Astrocyte of the spinal cord (primary cell): ENCODE measurements around the gene ITGA11.

Source experiments
- DNase-seq: peaks from one replicate; pipeline ENCODE4 v3.0.0; 2011; ENCODE audit warnings: low read depth, low spot score
- H3K4me3 ChIP-seq: 2 replicates; pipeline ENCODE4 v1.5.1; 2011; ENCODE audit warnings: low read depth, mild to moderate bottlenecking, low read length, moderate library complexity
- in situ Hi-C: cut with HindIII; loops from 2 replicates; pipeline ENCODE4 v1.10.0; 2017; ENCODE audit warnings: low sequenced_read_pairs
- TF ChIP-seq, protein P1 (sequence below): IDR thresholded peaks from 2 replicates; pipeline ENCODE4 v1.5.1; 2012; ENCODE audit warnings: low read depth, mild to moderate bottlenecking, low read length, inconsistent platforms

ITGA11 gene

DNA sequence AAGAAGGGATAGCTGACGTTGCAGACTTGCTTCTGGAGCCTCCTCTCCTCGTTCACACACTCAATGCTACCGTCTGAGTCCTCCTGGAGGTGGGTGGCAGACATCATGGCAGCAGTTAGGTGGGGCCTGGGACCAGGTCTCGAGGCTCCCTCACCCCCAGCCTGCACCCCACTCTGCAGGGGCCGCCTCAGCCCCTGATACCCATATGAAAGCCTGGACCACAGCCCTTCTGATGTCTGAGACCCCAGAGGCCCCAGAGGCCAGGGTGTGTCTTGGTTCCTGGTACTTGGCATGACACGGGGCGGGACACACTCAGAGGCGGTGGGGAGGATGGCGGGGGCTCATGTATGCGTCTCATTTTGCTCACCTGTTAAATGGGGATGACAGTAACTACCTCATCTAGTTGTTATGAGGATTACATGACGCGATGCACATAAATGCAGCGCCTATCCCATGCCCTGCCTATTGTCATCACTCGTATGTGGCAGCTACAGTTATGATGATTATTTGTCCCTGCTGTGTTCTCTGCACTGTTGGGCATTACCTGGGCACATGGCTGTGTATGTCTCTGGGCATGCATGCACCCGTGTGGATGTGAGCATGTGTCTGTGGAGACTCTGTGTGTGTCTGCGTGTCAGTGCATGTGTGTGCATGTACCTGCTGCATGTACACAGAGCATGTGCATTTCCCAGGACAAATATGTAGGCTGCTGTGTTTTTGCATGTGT, 114.5 kb downstream of the ITGA11 start:
- H3K4me3 ChIP-seq, result no peak overlapping the region
- DNase-seq, result no peak
- in situ Hi-C loops, result no loop called here
- TF ChIP-seq, protein P1, sequence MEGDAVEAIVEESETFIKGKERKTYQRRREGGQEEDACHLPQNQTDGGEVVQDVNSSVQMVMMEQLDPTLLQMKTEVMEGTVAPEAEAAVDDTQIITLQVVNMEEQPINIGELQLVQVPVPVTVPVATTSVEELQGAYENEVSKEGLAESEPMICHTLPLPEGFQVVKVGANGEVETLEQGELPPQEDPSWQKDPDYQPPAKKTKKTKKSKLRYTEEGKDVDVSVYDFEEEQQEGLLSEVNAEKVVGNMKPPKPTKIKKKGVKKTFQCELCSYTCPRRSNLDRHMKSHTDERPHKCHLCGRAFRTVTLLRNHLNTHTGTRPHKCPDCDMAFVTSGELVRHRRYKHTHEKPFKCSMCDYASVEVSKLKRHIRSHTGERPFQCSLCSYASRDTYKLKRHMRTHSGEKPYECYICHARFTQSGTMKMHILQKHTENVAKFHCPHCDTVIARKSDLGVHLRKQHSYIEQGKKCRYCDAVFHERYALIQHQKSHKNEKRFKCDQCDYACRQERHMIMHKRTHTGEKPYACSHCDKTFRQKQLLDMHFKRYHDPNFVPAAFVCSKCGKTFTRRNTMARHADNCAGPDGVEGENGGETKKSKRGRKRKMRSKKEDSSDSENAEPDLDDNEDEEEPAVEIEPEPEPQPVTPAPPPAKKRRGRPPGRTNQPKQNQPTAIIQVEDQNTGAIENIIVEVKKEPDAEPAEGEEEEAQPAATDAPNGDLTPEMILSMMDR, result no peak

DNA sequence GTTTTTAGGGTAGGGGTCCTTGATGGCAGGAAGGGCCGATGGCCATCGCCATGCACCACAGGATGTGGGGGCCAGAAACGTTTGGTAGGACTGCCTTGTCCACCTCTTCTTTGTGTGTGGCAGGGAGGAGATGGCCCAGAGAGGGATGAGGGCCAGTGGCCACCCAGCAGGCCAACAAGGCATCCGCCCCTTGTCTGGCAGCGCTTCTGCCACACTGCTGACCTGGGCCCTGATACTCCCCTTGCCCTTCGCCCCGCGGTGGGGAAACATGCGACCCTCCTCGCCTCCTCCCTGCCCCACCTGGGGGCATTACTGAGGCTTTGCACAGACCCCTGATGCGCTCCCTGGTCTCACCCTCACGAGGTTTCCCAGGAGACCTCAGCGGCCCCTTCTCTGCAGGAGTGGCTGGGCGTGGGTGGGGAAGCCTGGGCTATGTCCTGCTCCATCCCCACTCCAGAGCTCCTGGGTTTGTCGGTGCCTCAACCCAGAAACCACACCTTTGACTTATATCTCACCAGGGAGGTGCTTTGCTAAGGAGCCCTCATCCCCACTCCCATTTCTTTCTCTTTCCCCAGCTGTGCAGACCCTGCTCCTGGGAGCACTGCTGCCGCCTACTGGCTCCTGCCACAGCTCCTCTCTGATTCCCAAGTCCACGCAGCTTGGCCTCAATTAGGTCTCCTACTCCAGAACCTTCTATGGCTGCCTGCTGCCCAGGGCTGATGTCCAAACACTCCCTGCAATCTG, 115.7 kb downstream of the ITGA11 start:
- no peak overlapping the region for H3K4me3 ChIP-seq
- peak; percentile 51 for DNase-seq
- in situ Hi-C loops, result no loop called here
- TF ChIP-seq, protein P1, result peak; percentile 73

GRCh38 chr15:68315495-68316031, 116.4 kb downstream of the ITGA11 start:
- DNase-seq, result peak; percentile 80
- in situ Hi-C loops, result no loop called here
- TF ChIP-seq, protein P1, result peak; percentile 0
- no peak overlapping the region for H3K4me3 ChIP-seq

DNA sequence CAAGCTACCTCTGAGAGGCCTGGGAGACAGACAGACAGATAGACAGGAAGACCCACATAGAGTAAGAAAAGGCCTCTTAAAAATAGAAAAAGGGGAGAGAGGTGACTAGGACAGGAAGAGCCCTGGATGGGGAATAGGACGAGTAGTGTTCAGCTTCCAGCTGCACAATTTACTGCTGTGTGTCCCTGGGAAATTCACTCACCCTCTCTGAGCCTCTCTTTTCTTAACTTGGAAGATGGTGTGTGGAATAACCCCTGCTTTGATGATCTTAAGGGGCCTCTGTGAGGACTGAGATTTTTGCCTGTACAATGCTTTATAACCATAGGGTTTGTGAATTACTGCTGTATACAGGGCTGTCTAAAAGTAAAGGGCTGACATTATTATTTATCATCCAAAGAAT, 116.9 kb downstream of the ITGA11 start:
- no peak for DNase-seq
- no peak overlapping the region for H3K4me3 ChIP-seq
- TF ChIP-seq, protein P1, result no peak
- in situ Hi-C loops, result no loop called here

GRCh38 chr15:68314563-68314962, 117.4 kb downstream of the ITGA11 start:
- TF ChIP-seq, protein P1, result no peak
- no peak for DNase-seq
- in situ Hi-C loops, result no loop called here
- H3K4me3 ChIP-seq, result no peak overlapping the region

GRCh38 chr15:68313501-68314410, 118.2 kb downstream of the ITGA11 start:
- no peak overlapping the region for H3K4me3 ChIP-seq
- TF ChIP-seq, protein P1, result no peak
- in situ Hi-C loops, result no loop called here
- no peak for DNase-seq
